Smooth muscle cell (in vitro differentiated cells): ENCODE measurements around the gene KLHDC2. TPM values are rescaled to one million over a fixed set of nuclear protein-coding genes. Genes with fewer than 3 reads are reported as not detected.
"Not testable (repeated sequence)": the region's sequence is repeated elsewhere in the genome, so short reads cannot be mapped to it uniquely, and the experiment has no call there.

ENCODE experiments used
- DNase-seq: peaks from one replicate; lab custom pipeline; 2025; ENCODE audit not compliant: unreplicated experiment; lab: John Stamatoyannopoulos, UW
- H2AFZ ChIP-seq: fragments of 200-600 bp; sonication (generic); 2 replicates; pipeline ENCODE4 v1.6.0; 2016; ENCODE audit warnings: antibody characterized with exemption, low read depth, mild to moderate bottlenecking
- H3F3A ChIP-seq: fragments of 200-600 bp; sonication (generic); 2 replicates; pipeline ENCODE4 v1.6.0; 2017; ENCODE audit warnings: antibody characterized with exemption, low read depth
- H3K27ac ChIP-seq: fragments of 200-600 bp; sonication (generic); 2 replicates; pipeline ENCODE4 v1.5.1; 2016; ENCODE audit warnings: low read depth, mild to moderate bottlenecking
- H3K27me3 ChIP-seq: fragments of 200-600 bp; sonication (generic); 2 replicates; pipeline ENCODE4 v1.6.1; 2016; ENCODE audit warnings: low read depth, mild to moderate bottlenecking
- H3K36me3 ChIP-seq: fragments of 200-600 bp; sonication (generic); 2 replicates; pipeline ENCODE4 v1.5.1; 2016; ENCODE audit warnings: low read depth
- H3K4me1 ChIP-seq: fragments of 200-600 bp; sonication (generic); 2 replicates; pipeline ENCODE4 v1.5.1; 2016; ENCODE audit warnings: low read depth
- H3K4me2 ChIP-seq: fragments of 200-600 bp; sonication (generic); 2 replicates; pipeline ENCODE4 v1.6.0; 2016; ENCODE audit warnings: mild to moderate bottlenecking
- H3K4me3 ChIP-seq: fragments of 200-600 bp; sonication (generic); 2 replicates; pipeline ENCODE4 v1.5.1; 2016; ENCODE audit warnings: mild to moderate bottlenecking
- H3K79me2 ChIP-seq: fragments of 200-600 bp; sonication (generic); 2 replicates; pipeline ENCODE4 v1.6.0; 2016; ENCODE audit warnings: low read depth, mild to moderate bottlenecking
- H3K9ac ChIP-seq: fragments of 200-600 bp; sonication (generic); 2 replicates; pipeline ENCODE4 v1.6.0; 2016; ENCODE audit warnings: low read depth
- H3K9me3 ChIP-seq: fragments of 200-600 bp; sonication (generic); replicated peaks from 2 replicates; pipeline ENCODE4 v1.5.1; 2016; ENCODE audit warnings: low read depth
- H4K20me1 ChIP-seq: fragments of 200-600 bp; sonication (generic); 2 replicates; pipeline ENCODE4 v1.6.0; 2016; ENCODE audit warnings: low read depth
- WGBS: methylation state at CpG from one replicate; pipeline ENCODE4 v1.1.7; 2016; ENCODE audit warnings: low lambda C conversion rate; 5-methylcytosine and 5-hydroxymethylcytosine counted together
- polyA plus RNA-seq: library from polyadenylated mRNA; unstranded; fragments of >200 nt; fragmentation: Nextera tagmentation; extraction: Ambion mirVana; gene quantifications from 2 replicates; pipeline ENCODE4 v1.2.1, GENCODE V29; 2016
- total RNA-seq: library from RNA; depleted of rRNA; stranded (reverse); fragments of >200 nt; gene quantifications from 2 replicates; pipeline ENCODE4 v1.2.3, GENCODE V29; 2014
- TF ChIP-seq, protein P1 (sequence below): fragments of 200-600 bp; sonication (generic); IDR thresholded peaks from 2 replicates; pipeline ENCODE4 v1.5.1; 2017; ENCODE audit warnings: borderline replicate concordance, mild to moderate bottlenecking, antibody characterized with exemption; ENCODE audit not compliant: insufficient read depth, poor library complexity, severe bottlenecking

KLHDC2 gene
- total and polyA plus RNA-seq, 2 experiments from 2014 or later, result 52.0 to 88.9 TPM

DNA sequence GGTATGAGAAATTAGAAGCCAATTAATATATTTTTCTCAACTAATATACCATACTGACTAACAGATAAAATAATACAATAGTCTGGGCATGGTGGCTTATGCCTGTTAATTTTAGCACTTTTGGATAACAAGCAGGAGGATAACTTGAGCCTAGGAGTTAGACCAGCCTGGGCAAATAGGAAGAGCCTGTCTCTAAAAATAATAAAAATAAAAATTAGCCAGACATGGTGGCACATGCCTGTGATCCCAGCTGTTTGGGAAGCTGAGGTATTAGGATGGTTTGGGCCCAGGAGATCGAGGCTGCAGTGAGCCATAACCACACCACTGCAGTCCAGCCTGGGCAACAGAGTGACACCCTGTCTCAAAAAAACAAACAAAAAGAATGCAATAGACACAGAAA lies 24.7 kb downstream of the KLHDC2 start:
- Histone ChIP-seq H3K27me3 (no peaks in the 10 kb centered on the region), H3K79me2 (no peaks in the 10 kb centered on the region), H4K20me1 (peaks cover 6% of the 10 kb centered on the region), H3F3A (no peaks in the 10 kb centered on the region), H3K36me3 (peaks cover 38% of the 10 kb centered on the region), H3K4me1 (no peaks in the 10 kb centered on the region), H3K9ac (no peak overlapping the region), H3K4me2 (no peak overlapping the region), H3K9me3 (no peaks in the 10 kb centered on the region), H2AFZ (no peak overlapping the region), H3K4me3 (no peak overlapping the region), H3K27ac (no peak overlapping the region)
- TF ChIP-seq, protein P1, sequence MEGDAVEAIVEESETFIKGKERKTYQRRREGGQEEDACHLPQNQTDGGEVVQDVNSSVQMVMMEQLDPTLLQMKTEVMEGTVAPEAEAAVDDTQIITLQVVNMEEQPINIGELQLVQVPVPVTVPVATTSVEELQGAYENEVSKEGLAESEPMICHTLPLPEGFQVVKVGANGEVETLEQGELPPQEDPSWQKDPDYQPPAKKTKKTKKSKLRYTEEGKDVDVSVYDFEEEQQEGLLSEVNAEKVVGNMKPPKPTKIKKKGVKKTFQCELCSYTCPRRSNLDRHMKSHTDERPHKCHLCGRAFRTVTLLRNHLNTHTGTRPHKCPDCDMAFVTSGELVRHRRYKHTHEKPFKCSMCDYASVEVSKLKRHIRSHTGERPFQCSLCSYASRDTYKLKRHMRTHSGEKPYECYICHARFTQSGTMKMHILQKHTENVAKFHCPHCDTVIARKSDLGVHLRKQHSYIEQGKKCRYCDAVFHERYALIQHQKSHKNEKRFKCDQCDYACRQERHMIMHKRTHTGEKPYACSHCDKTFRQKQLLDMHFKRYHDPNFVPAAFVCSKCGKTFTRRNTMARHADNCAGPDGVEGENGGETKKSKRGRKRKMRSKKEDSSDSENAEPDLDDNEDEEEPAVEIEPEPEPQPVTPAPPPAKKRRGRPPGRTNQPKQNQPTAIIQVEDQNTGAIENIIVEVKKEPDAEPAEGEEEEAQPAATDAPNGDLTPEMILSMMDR, result no peak
- DNase-seq, result no peak
- 0% methylated on average over 1 of the region's 1 CpG for WGBS

DNA sequence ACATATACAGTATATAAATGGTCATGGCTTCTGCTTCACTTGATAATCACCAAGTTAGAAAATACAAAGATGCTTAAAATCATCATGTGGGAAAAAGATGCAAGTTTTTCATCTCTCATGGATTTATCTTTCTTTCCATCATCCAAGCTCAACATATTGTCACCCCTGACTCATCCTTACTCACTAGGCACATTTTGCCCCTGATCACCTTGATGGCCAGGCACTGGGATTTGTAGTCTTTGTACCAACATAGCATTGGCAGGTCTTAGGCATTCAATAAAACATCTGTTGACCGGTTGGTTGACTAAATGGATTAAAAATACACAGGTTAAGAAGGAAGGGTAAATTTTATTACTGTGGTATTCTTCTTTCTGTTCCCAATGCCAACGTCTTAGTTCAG lies 28.1 kb downstream of the KLHDC2 start:
- TF ChIP-seq, protein P1, result no peak
- Histone ChIP-seq H4K20me1 (peaks cover 4% of the 10 kb centered on the region), H3K4me1 (no peaks in the 10 kb centered on the region), H3K27ac (no peak overlapping the region), H3K79me2 (no peaks in the 10 kb centered on the region), H3K4me2 (no peak overlapping the region), H2AFZ (no peak overlapping the region), H3K4me3 (no peak overlapping the region), H3K27me3 (no peaks in the 10 kb centered on the region), H3K9me3 (no peaks in the 10 kb centered on the region), H3F3A (no peaks in the 10 kb centered on the region), H3K9ac (no peak overlapping the region), H3K36me3 (peaks cover 49% of the 10 kb centered on the region)
- 98% methylated on average over 2 of the region's 2 CpGs for WGBS
- no peak for DNase-seq

DNA sequence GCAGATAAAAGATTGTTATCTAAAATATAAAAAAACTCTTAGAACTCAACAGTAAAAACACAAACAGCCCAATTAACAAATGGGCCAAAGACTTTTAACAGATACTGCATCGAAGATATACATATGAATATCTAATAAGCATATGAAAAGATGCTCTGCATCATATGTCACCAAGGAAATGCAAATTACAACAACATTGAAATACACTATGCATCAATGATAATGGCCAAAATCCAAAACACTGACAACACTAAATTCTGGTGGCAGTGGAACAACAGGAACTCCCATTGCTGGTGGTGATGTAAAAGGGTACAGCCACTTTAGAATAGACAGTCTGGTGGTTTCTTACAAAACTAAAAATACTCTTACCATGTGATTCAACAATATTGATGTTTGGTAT lies 40.8 kb downstream of the KLHDC2 start:
- H3K4me2 ChIP-seq, result no peak overlapping the region
- no peaks in the 10 kb centered on the region for H3F3A ChIP-seq
- no peak overlapping the region for H3K27ac ChIP-seq
- TF ChIP-seq, protein P1, result no peak
- H3K27me3 ChIP-seq, result no peaks in the 10 kb centered on the region
- H3K9ac ChIP-seq, result no peak overlapping the region
- no peak for DNase-seq
- peaks cover 6% of the 10 kb centered on the region for H3K9me3 ChIP-seq
- H3K36me3 ChIP-seq, result peaks cover 43% of the 10 kb centered on the region
- H3K4me3 ChIP-seq, result no peak overlapping the region
- H3K4me1 ChIP-seq, result no peaks in the 10 kb centered on the region
- H4K20me1 ChIP-seq, result no peaks in the 10 kb centered on the region
- 0% methylated on average over 1 of the region's 1 CpG for WGBS
- H2AFZ ChIP-seq, result no peak overlapping the region
- H3K79me2 ChIP-seq, result peaks cover 13% of the 10 kb centered on the region

DNA sequence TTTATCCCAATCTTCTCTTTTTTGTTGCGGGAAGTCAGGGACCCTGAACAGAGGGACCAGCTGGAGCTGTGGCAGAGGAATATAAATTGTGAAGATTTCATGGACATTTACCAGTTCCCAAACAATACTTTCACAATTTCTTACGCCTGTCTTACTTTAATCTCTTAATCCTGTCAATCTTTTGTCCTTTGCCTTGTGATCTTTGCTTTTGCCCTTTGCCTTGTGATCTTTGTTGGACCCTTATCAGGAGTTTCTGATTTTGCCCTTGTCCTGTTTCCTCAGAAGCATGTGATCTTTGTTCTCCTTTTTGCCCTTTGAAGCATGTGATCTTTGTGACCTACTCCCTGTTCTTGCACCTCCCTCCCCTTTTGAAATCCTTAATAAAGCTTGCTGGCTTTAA lies 48.2 kb downstream of the KLHDC2 start:
- H4K20me1 ChIP-seq, DNase-seq, H3K27me3 ChIP-seq, H3F3A ChIP-seq, H3K4me2 ChIP-seq, H3K9ac ChIP-seq, H2AFZ ChIP-seq, H3K27ac ChIP-seq, H3K9me3 ChIP-seq, H3K4me1 ChIP-seq, H3K4me3 ChIP-seq, H3K79me2 ChIP-seq: not testable (repeated sequence)
- peaks cover 65% of the 10 kb centered on the region for H3K36me3 ChIP-seq
- WGBS, result 97% methylated on average over 2 of the region's 2 CpGs
